NCI-H510A treated with DMSO at 0.1 percent for 48 hours (cell line): ENCODE results near the gene PALMD.

ENCODE experiments used
- DNase-seq: peaks from one replicate; lab custom pipeline; 2025; lab: John Stamatoyannopoulos, UW

The PALMD gene

GRCh38 chr1:99634971-99635624 lies 10.8 kb upstream of the PALMD start:
- no peak for DNase-seq

GRCh38 chr1:99635664-99636063 lies 10.2 kb upstream of the PALMD start:
- DNase-seq, result no peak

GRCh38 chr1:99636647-99637175 lies 9.2 kb upstream of the PALMD start:
- no peak for DNase-seq

- no peak for DNase-seq
Measured at GRCh38 chr1:99638853-99639252, 7.1 kb upstream of the PALMD start.

GRCh38 chr1:99639408-99639807 lies 6.5 kb upstream of the PALMD start:
- no peak for DNase-seq

GRCh38 chr1:99639945-99640344 lies 6.0 kb upstream of the PALMD start:
- DNase-seq, result no peak

GRCh38 chr1:99640672-99641071 lies 5.2 kb upstream of the PALMD start:
- DNase-seq, result no peak

- no peak for DNase-seq
Measured at GRCh38 chr1:99641558-99641957, 4.4 kb upstream of the PALMD start.

- no peak for DNase-seq
Measured at GRCh38 chr1:99642053-99642452, 3.9 kb upstream of the PALMD start.

- DNase-seq, result no peak
Measured at GRCh38 chr1:99643021-99643779, 2.7 kb upstream of the PALMD start.

GRCh38 chr1:99644279-99645004 lies 1.5 kb upstream of the PALMD start:
- no peak for DNase-seq

GRCh38 chr1:99645203-99645602 lies 710 bp upstream of the PALMD start:
- no peak for DNase-seq

- no peak for DNase-seq
Measured at GRCh38 chr1:99646868-99647267, 955 bp downstream of the PALMD start.

GRCh38 chr1:99647490-99647889 lies 1.6 kb downstream of the PALMD start:
- no peak for DNase-seq

GRCh38 chr1:99648107-99648506 lies 2.2 kb downstream of the PALMD start:
- DNase-seq, result no peak

- DNase-seq, result no peak
Measured at GRCh38 chr1:99650030-99650429, 4.1 kb downstream of the PALMD start.

- no peak for DNase-seq
Measured at GRCh38 chr1:99650773-99651437, 5.0 kb downstream of the PALMD start.

GRCh38 chr1:99652881-99653281 lies 7.0 kb downstream of the PALMD start:
- DNase-seq, result no peak

GRCh38 chr1:99655376-99655775 lies 9.5 kb downstream of the PALMD start:
- no peak for DNase-seq

GRCh38 chr1:99656701-99657100 lies 10.8 kb downstream of the PALMD start:
- no peak for DNase-seq

- no peak for DNase-seq
Measured at GRCh38 chr1:99657213-99658030, 11.5 kb downstream of the PALMD start.

GRCh38 chr1:99658031-99658290 lies 12.0 kb downstream of the PALMD start:
- DNase-seq, result no peak
